HL-60/S4 treated with retinoic acid at 250 ng/mL for 4 days and 3 days (cell line): ENCODE data around the gene MCM3AP.
"Not testable (repeated sequence)": the region's sequence is repeated elsewhere in the genome, so short reads cannot be mapped to it uniquely, and the experiment has no call there.

Experiments used
- in situ Hi-C: fragments of 300-500 bp; cut with MboI; formaldehyde crosslinking; loops from 2 replicates; pipeline ENCODE4 v1.7.0; 2022; ENCODE audit warnings: low sequenced_read_pairs

MCM3AP gene

DNA sequence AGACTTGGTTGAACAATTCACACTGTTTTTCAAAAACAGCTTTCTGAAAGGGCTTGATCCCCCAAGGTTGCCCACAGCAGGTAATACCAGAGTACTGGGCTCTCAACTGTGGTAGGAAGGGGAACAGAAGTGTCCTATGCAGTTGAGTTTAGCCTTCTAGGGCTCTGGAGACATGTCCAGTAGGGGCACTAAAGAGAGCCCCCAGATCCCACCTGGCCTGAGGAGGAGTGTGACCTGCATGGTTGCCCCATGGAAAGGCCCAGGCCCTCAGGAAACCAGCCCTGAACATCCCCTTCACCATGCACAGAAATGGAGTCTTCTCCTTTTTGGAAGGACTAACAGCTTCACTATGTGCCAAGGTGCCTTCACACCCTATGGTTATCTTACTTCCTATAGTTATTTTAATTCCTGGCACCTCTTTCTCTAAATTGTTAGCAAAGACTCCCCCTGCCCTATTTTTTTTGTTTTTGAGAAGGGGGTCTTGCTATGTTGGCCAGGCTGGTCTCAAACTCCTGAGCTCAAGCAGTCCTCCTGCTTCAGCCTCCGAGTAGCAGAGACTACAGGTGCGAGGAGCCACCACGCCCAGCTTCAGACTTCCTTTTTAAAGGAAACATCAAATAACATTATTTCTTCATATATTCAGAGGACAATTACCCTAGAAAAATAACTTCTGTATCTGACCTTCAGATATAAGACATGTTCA lies 40.0 kb downstream of the MCM3AP start:
- in situ Hi-C loops, result no loop called here

DNA sequence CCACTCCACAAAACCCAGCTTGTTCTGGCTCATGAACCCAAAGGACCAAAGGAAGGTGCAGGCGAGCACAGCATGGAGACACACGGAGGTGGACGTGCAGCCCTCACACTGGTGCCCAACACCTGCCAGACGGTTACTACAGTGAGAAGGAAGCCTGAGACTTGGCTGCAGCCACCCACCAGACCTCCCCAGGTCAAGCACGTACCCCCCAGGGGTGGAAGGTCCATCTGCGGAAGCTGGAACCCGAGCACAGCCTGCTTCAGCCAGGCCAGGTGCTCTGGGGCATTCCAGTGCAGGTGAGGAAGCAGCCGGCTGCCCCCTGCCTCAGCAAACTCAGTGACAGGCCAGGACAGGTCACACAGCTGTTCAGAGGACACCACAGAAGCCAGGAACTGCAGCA lies 40.8 kb downstream of the MCM3AP start:
- in situ Hi-C loops, result no loop called here

DNA sequence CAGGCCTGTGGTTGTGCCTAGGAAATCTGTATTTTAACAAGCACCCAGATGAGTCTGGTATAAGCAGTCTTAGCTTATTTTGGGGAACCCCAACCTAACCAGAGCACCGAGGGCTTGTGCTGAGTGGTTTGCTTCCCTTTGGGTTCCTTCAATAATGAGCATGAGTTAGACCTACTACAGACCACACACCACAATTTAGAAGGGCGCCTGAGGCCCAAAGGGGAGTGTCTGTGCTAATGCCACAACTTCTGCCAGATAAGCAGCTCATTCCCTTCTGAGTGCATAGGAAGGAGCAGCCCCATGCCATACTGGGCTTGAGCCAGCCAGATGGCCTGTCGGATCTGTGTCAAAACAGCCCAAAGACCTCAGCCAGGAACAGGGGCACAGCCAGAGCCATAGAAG lies 41.5 kb downstream of the MCM3AP start:
- in situ Hi-C loops, result no loop called here

DNA sequence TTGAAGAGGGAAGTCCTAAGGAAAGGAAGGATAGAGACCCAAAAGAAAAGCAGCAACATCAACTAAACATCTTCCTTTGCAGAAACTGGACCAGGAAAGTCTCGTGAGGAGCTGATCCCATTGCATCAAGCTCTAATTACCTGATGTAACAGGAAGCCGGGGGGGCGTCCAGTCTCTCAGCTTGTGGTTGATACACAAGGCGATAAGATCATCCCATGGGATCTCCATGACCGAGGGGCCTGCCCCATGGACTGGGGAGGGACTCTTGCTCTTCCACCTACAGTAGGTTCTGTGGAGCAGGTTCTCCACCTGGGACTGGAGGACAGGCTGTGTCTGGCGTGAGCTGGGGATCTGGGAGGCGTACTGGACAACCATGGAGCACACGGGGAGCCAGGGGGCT lies 42.1 kb downstream of the MCM3AP start:
- in situ Hi-C loops, result no loop called here

DNA sequence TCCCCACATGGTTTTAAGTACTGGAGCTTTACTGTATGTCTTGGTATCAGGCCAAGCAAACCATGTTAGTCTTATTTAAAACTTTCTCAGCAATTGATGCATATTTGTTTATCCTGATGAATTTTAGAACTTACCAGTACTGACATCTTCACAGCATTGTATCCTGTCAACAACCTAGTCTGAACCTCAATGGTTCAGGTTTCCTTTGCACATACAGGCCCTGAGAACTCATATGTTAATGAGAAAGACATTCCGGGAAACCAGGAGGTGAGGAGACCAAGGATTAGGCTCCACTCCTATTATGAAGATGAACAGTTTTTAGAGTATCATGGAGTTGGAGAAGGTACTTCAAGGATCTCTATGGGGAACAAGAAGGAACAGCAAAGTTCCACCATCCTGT lies 43.8 kb downstream of the MCM3AP start:
- in situ Hi-C loops, result not testable (repeated sequence)

DNA sequence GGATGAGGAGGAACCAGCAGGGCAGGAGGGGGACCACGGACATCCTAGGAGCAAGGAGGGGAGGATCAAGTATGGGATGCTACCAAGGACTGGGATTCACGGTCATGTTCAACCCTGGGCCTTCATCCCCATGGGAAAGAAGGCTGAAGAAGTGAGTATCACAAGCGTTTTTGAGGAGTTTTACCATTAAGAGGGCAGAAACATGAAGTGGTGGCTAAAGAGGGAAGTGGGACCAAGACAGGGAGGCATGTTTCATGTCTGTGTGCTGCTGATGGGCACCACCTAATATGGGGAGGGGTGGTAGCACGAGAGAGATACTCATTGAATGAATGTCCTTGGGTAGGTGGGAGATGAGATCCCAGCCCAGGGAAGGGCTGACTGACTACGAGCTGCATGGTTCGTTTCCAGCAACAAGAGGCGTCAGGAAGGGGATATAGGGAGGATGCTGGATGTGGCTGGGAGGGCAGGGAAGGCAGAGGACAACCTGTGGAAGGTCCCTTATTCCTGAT lies 45.5 kb downstream of the MCM3AP start:
- in situ Hi-C loops, result no loop called here

DNA sequence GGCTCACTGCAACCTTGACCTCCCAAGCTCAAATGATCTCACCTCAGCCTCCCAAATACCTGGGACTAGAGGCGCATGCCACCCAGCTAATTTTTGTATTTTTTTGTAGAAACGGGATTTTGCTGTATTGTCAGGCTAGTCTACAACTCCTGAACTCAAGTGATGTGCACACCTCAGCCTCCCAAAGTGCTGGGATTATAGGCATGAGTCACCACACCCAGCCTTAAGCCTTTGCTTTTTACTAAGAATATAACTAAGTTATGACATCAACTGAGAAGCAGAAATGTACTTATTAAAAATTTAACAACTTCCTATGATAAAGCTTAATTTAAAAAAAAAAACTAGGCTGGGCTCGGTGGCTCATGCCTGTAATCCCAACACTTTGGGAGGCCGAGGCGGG lies 47.9 kb downstream of the MCM3AP start:
- in situ Hi-C loops, result no loop called here

DNA sequence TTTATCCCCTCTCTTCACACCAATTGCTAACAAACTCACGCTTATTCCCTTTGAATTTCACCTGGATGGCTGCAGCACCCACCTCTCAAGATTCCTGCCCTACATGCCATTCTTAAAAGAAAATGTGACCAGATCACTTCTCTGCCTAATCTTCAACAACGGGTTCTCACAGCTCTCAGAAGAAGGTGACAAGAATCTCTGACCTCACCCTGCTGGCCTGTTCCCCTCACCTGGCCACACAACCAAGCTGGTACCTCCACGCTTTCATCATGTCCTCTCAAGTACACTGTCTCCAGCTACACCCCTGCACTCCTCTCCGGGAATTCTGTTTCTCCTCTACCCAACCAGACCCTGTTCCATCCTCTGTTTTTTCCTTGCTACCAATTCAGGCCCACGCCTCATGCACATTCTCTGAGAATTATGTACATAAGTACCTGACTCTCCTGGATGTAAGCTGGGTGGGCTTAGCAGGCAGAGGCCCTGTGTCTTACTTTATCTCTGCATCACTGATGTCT lies 50.9 kb downstream of the MCM3AP start:
- in situ Hi-C loops, result no loop called here

DNA sequence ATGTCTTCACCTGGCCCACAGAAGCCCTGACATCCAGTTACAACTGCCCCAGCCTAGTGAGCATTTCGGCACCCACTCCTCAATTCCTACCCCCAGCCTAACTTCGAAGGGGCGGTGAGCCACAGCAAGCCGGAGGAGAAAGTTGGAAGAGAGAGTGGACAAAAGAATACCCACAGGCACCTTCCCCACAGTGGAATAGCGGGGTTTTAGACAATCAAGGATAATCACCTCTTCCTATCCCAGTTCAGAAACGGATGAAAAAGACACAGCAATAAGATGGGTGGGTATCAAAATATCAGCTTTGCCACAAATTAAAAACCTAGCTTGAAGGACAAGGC lies 55.5 kb downstream of the MCM3AP start:
- in situ Hi-C loops, result no loop called here

DNA sequence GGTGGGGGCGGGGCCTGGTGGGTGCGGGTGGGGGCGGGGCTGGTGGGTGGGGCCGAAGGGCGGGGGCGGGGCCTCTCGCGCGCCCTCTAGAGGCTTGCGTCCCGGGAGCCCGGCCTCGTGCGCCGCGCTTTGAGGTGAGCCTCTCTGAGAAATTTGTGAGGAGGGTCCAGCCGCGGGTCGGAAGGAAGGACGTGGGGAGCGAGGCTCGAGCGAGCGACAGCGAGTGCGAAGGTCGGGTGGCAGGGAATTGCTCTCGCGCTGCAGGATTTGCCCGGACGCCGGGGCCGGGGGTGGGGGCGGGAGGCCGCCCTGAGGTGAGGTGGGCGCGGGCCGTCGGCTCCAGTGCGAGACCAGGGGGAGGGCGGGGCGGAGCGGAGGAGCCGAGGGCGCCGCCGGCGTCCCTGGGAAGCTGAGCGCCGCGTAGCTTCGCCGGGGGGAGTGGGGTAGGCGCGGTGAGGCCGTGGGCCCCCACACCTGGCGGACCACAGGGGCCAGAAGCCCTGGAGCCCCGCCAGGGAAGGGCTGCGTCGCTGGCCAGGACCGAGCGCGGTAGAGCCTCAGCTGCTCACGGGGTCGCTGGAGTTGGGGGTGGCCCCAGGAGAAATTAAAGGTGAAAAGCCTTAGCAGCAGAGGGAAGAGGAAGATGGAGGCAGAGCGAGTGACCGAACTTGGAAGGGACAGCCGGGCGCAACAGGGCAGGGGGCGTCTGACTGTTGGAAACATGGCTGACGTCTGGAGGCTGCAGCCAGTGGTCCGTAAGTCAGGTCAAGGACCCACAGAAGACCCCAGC lies 56.1 kb downstream of the MCM3AP start:
- in situ Hi-C loops, result no loop called here

DNA sequence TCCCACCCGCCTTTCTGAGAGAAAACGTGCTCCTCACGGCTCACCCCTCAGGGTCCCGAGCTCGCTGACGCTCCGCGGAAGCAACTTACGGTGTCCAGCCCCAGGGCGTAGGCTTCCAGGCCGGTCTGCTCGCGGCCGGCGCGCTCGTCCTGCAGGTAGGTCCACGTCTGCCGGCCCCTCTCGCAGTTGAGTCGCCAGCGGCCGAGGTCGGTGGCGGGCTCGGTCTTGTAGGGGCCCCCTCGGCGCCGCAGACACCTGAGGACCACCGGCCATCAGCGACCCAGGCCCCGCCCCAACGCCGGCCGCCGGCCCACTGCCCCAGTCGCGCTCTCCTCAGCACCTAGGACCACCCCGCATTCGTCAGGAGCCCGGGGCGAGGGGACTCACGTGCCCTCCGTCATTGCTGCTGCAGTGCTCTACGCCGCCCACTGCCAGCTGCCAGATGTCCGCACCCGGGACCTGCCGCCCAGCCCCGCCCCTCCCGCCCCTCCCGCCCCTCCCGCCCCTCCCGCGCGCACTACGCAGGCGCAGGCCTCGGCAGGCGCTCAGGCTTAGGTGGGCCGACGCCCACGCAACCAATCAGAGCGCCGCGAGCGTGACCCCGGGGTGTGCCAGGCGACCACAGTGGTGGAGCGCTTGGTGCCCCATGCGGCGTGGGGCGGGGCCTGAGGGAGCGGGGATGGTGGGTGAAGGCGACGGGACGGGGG lies 56.9 kb downstream of the MCM3AP start, which contains the start of gene LSS:
TSS of gene LSS (minus strand) at position 430 of the 707 bp plus-strand sequence. CDS start at position 401, 29 bp downstream.
- in situ Hi-C loops, result no loop called here

DNA sequence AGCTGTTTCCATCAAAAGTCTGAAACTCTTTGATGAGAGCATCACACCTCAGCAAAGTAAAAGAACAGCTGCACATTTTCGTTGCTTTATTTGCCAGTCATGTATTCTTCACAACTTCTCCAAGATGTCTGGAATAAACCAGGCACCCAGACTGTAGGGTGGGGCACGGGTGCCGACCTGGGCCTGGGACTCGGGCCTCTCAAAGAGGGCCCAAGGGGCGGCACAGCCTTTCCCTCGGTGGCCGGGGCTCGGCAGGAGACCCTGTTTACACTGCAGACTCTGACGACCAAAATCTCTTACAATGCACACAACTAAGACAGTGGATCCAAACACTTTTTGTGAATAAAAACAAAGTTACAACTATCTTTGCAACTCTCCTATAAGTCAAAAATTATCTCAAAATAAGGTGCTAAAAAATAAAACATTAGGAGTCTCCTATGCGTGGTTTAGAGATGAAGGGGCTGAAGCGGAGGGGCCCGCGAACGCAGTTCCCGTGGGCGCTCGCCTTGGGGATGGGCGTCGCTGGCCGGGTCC lies 57.5 kb downstream of the MCM3AP start:
- in situ Hi-C loops, result no loop called here

DNA sequence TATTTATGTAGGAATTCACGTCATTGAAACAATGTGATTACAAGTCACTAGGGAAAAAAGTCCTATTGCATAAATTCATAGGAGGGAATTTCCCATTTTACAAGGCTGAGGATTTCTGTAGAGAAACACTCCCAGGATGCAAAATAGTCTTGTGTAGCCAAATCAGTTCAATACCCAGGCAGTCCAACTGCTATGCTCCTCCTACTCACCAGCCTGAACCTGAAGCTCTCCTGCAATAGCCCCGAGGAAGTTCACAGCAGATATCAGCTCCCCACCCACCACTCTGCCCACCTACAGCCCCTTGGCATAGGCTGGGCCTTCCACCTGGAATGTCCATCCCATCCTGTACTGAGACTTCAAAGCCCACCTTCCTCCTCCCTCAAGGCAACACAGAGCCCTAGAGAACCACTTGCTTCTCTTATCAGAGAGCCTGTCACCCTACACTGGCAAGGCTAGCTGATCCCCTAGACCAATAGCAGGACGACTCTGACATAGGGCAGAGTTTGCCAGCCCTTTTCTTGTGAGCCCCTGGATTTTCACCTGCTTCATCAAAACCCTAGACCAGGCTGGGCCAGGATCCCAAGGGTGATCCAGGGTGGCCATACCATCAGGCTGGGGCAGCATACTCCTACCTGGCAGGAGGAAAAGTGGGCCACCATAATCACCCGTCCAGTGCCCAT lies 58.4 kb downstream of the MCM3AP start:
- in situ Hi-C loops, result no loop called here

DNA sequence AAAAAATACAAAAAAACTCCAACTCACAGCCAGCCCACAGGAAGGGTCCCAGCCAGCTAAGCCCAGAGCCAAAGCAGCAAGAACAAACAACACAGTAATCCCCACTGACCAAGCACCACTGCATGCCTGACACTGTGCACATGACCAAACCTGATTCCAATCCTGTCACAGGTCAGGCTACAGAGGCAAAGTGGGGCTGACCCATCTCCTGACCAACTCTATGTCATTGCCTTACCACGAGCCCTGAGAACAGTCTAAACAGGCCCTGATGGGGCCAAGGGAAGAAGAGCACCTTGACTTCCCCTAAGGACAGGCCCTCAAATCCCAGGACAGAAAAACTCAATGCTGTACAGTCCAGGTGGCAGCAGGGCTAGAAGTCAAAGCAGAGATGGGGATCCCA lies 59.3 kb downstream of the MCM3AP start:
- in situ Hi-C loops, result no loop called here

DNA sequence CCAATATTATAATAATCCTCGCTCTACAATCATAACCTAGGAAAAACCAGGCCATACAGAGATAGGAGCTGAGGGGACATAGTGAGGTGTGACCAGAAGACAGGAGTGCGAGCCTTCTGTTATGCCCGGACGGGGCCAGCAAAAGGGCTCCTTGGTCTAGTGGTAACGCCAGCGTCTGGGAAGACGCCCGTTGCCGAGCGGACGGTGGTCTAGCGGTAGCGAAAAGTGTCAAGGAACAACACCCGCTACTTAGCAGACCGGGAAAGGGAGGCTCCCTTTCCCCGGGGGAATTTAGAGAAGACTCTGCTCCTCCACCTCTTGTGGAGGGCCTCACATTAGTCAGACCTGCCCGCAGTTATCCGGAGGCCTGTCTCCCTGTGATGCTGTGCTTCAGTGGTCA lies 61.8 kb downstream of the MCM3AP start:
- in situ Hi-C loops, result not testable (repeated sequence)

DNA sequence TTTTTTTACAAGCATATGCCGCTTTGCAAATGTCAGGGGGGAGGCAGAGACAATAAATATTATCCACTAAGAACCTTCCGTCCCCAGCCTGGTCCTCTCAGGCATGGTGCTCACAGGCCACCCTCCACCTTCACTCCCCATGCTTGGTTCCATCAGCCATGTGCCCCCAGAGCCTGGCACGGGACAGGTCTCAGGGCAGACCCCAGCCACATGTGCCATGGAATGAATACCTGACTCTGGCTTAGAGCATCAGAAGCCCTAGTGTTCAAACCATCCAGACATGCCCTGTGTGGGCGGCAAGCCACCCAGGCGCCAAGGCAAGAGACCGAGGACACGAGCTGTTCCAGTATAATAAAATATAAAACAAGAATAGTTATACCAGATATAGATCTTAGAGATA lies 62.2 kb downstream of the MCM3AP start:
- in situ Hi-C loops, result no loop called here

DNA sequence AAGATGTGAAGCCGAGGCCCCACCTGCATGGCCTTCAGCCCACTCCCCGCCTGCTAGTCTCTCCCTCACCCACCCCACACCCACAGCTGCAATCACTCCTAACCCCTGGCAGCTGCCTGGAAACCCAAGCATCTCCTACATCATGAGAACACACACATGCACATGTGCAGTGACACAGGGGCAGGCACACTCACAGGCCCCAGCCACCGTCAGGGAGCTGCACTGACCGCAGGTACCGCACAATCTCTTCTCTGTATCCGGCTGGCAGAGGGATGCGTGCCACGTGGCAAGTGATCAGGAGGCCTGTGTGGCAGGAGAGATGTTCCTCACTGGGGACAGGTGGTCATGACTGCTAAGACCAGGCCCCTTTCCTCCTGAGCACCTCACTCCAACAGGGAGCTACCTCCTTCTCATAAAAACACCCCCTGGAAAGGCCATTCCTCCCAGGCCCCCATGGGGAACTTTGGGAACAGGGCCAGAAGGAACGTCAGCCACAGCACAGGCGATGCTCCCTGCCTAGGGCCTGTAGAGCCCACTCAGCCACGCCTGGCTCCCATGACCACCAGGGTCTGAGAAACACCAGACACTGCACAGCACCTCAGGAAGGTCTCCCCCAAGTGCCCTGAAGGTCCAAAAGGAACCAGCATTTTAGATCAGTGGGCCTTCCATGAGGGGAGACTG lies 62.8 kb downstream of the MCM3AP start:
- in situ Hi-C loops, result no loop called here

DNA sequence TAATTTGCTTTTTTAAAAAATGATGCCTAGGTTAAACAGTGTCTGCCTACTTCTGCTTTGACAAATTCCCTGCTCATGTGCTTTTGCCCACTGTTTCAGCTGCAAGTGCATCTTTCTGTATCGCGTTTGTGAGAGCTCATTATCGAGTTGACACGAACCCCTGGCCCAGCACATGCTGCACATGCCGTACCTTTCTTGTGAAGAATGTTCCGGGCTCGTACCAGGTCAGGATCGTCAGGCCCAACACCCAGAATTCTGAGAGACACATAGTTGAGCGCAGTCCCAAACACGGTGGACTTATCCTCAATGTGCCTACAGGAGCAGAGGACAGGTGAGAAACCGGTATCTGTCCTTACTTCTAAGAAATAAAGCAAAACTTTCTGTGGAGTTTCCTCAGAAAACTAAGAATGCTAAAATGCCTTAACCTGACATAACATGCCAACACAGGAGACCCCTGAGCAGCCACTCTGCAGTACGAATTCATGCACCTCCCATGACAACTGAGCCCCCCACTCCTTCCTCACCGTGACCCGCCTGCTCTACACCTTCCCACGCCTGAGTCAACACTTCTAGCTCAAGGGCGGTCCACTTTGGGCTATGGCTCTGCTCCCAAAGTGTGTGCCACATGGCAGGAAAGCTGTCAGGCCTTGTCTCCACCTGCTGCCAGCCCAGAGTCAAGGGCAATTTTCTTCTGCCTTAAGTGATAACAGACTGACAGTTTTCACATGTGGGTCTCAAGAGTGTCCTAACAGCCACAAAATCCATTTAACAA lies 63.6 kb downstream of the MCM3AP start:
- in situ Hi-C loops, result no loop called here

DNA sequence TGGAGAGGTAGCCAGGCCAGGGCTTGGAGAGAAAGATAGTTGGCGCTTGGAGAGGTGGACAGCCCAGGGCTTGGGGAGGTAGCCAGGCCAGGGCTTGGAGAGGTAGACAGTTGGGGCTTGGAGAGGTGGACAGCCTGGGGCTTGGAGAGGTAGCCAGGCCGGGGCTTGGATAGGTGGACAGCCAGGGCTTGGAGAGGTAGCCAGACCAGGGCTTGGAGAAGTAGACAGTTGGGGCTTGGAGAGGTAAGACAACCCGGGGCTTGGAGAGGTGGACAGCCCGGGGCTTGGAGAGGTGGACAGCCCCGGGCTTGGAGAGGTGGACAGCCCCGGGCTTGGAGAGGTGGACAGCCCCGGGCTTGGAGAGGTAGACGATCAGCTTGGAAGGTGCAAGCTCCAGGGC lies 64.6 kb downstream of the MCM3AP start:
- in situ Hi-C loops, result no loop called here
